ENCODE results near the gene KLHL20. TPM values are rescaled to one million over a fixed set of nuclear protein-coding genes. Genes with fewer than 3 reads are reported as not detected.

KLHL20 gene

Small RNAs within 50 kb of the gene (small RNA-seq; reads per million reads assigned to genes)
- not detected for gene BX248409.1
- gene RF00019: not detected

All from skeletal muscle satellite cell (primary cell).